ENCODE measurements around the gene ZNF496. TPM values are rescaled to one million over a fixed set of nuclear protein-coding genes. Genes with fewer than 3 reads are reported as not detected.

Gene ZNF496
- total and polyA plus RNA-seq, 2 of the 13 experiments (the other 11 are each of a cell fraction or from before 2014, with no cell fraction given), result 14.8 to 18.6 TPM

GRCh38 chr1:247291833-247292561, 39.7 kb downstream of the ZNF496 start:
- WGBS (ENCODE audit: low lambda C conversion rate), result 78% methylated on average over 17 of the region's 17 CpGs
- no peak for FAIRE-seq
- DNase-seq (ENCODE audit: low spot score), result no peak
- Histone ChIP-seq H3K36me3 (replicated peaks in 1 of 2; ENCODE audit: control insufficient read depth in 1 of 2, insufficient read depth in 2 of 2, low read length in 2 of 2) (no peaks in the 10 kb centered on the region), H4K20me1 (ENCODE audit: insufficient read depth, low read length) (no peaks in the 10 kb centered on the region), H3K9ac (ENCODE audit: insufficient read depth, low read depth, low read length) (no peak overlapping the region), H2AFZ (ENCODE audit: low read length) (no peak overlapping the region), H3K79me2 (ENCODE audit: insufficient read depth, low read length) (no peaks in the 10 kb centered on the region), H3K27me3 (ENCODE audit: control insufficient read depth in 1 of 2, insufficient read depth in 2 of 2, low read length in 2 of 2) (no peaks in the 10 kb centered on the region), H3K4me3 (replicated peaks in 1 of 3; ENCODE audit: insufficient read depth in 1 of 3, low read depth in 2 of 3, low read length in 3 of 3) (no peak overlapping the region), H3K27ac (ENCODE audit: extremely low read length, insufficient read depth, low read length) (no peak overlapping the region), H3K4me1 (ENCODE audit: insufficient read depth, low read length) (no peaks in the 10 kb centered on the region), H3K9me3 (ENCODE audit: low read length) (no peaks in the 10 kb centered on the region), H3K4me2 (ENCODE audit: low read depth, low read length) (no peak overlapping the region)
- in situ Hi-C loops (cut with HindIII; ENCODE audit: extremely low pct_ligation_motif_present, low pct_unique_long_range_greater_than_20kb) (no loop called here), intact Hi-C loops (cut with micrococcal nuclease; ENCODE audit: unreplicated experiment) (no loop called here)
- TF ChIP-seq ZNF644 (CRISPR knock-in tag; IDR thresholded peaks at IDR 0.05; ENCODE audit: low read depth) (no peak), ZFP82 (CRISPR knock-in tag; IDR thresholded peaks at IDR 0.05; ENCODE audit: borderline replicate concordance) (no peak), AGO2 (optimal IDR thresholded peaks at IDR 0.05; ENCODE audit: low read depth, low read length) (no peak)
- BruUV-seq (replicated peaks), result no TSS peak
- POLR2A ChIA-PET, result no interaction called here
- peak; percentile 25; the same call in 1 of the 3 replicates for ATAC-seq
- CTCF ChIA-PET (ENCODE audit: low intra/inter-chr PET ratio, low total read pairs), result no interaction called here

- Histone ChIP-seq H2AFZ (ENCODE audit: low read length) (no peak overlapping the region), H3K27me3 (ENCODE audit: control insufficient read depth in 1 of 2, insufficient read depth in 2 of 2, low read length in 2 of 2) (no peaks in the 10 kb centered on the region), H3K27ac (ENCODE audit: extremely low read length, insufficient read depth, low read length) (no peak overlapping the region), H4K20me1 (ENCODE audit: insufficient read depth, low read length) (no peaks in the 10 kb centered on the region), H3K9ac (ENCODE audit: insufficient read depth, low read depth, low read length) (no peak overlapping the region), H3K4me2 (ENCODE audit: low read depth, low read length) (no peak overlapping the region), H3K79me2 (ENCODE audit: insufficient read depth, low read length) (no peaks in the 10 kb centered on the region), H3K4me3 (replicated peaks in 1 of 3; ENCODE audit: insufficient read depth in 1 of 3, low read depth in 2 of 3, low read length in 3 of 3) (no peak overlapping the region), H3K4me1 (ENCODE audit: insufficient read depth, low read length) (no peaks in the 10 kb centered on the region), H3K36me3 (replicated peaks in 1 of 2; ENCODE audit: control insufficient read depth in 1 of 2, insufficient read depth in 2 of 2, low read length in 2 of 2) (no peaks in the 10 kb centered on the region), H3K9me3 (ENCODE audit: low read length) (no peaks in the 10 kb centered on the region)
- CTCF ChIA-PET (ENCODE audit: low intra/inter-chr PET ratio, low total read pairs), result no interaction called here
- DNase-seq (ENCODE audit: low spot score), result no peak
- ATAC-seq, result no peak
- in situ Hi-C loops (cut with HindIII; ENCODE audit: extremely low pct_ligation_motif_present, low pct_unique_long_range_greater_than_20kb) (no loop called here), intact Hi-C loops (cut with micrococcal nuclease; ENCODE audit: unreplicated experiment) (no loop called here)
- 95% methylated on average over 7 of the region's 9 CpGs for WGBS (ENCODE audit: low lambda C conversion rate)
- no peak for FAIRE-seq
- POLR2A ChIA-PET, result no interaction called here
- BruUV-seq (replicated peaks), result no TSS peak
- TF ChIP-seq, protein P1, sequence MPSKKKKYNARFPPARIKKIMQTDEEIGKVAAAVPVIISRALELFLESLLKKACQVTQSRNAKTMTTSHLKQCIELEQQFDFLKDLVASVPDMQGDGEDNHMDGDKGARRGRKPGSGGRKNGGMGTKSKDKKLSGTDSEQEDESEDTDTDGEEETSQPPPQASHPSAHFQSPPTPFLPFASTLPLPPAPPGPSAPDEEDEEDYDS (CRISPR knock-in tag; IDR thresholded peaks at IDR 0.05), result no peak
- no peak for TF ChIP-seq ZNF780A (CRISPR knock-in tag; IDR thresholded peaks at IDR 0.05)
- TF ChIP-seq ZNF678 (CRISPR knock-in tag; IDR thresholded peaks at IDR 0.05), result no peak
- no peak for TF ChIP-seq GPN1 (CRISPR knock-in tag; IDR thresholded peaks at IDR 0.05; ENCODE audit: borderline replicate concordance)
- TF ChIP-seq TCF12 (IDR thresholded peaks at IDR 0.05), result no peak
- TF ChIP-seq TCF12 (CRISPR knock-in tag; IDR thresholded peaks at IDR 0.05), result no peak
- no peak for TF ChIP-seq ZNF432 (CRISPR knock-in tag; IDR thresholded peaks at IDR 0.05; ENCODE audit: borderline replicate concordance)
- no peak for TF ChIP-seq ATF7-NPFF (CRISPR knock-in tag; IDR thresholded peaks at IDR 0.05; ENCODE audit: low read depth)
- no peak for TF ChIP-seq ZFYVE20 (CRISPR knock-in tag; IDR thresholded peaks at IDR 0.05; ENCODE audit: borderline replicate concordance, low read depth)
- no peak for TF ChIP-seq SNAPC5 (CRISPR knock-in tag; IDR thresholded peaks at IDR 0.05; ENCODE audit: borderline replicate concordance)
- no peak for TF ChIP-seq ZNF235 (CRISPR knock-in tag; IDR thresholded peaks at IDR 0.05; ENCODE audit: borderline replicate concordance)
- TF ChIP-seq, protein P2, sequence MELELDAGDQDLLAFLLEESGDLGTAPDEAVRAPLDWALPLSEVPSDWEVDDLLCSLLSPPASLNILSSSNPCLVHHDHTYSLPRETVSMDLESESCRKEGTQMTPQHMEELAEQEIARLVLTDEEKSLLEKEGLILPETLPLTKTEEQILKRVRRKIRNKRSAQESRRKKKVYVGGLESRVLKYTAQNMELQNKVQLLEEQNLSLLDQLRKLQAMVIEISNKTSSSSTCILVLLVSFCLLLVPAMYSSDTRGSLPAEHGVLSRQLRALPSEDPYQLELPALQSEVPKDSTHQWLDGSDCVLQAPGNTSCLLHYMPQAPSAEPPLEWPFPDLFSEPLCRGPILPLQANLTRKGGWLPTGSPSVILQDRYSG (CRISPR knock-in tag; IDR thresholded peaks at IDR 0.05), result no peak
Measured at GRCh38 chr1:247291161-247291560, 40.5 kb downstream of the ZNF496 start.
